ENCODE results near the gene ODF2. TPM values are rescaled to one million over a fixed set of nuclear protein-coding genes. Genes with fewer than 3 reads are reported as not detected.

ODF2 gene
- total and polyA plus RNA-seq, 5 donors from 2014 or later, result 12.9 to 31.9 (median 14.6) TPM

DNA sequence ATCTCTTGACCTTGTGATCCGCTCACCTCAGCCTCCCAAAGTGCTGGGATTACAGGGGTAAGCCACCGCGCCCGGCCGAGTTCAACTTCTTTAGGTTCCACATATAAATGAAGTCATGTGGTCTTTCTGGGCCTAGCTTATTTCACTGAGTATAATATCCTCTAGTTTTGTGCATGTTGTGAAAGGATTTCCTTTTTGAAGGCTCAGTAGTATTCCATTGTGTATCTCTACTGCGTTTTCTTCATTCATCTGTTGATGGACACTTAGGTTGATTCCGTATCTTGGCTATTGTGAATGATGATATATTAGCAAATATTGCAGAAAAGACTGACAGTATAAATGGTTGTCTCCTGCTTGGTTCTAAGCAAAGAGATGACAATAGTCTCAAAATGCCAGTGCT is 20.1 kb downstream of the ODF2 start:
- Histone ChIP-seq H3K27me3 (ENCODE audit: control insufficient read depth, insufficient read depth, low read length) (no peaks in the 10 kb centered on the region), H3K9me3 (ENCODE audit: control insufficient read depth in 2 of 2, low read length in 2 of 2) (no peaks in the 10 kb centered on the region), H3K4me1 (ENCODE audit: control insufficient read depth, insufficient read depth, low read length, poor library complexity, severe bottlenecking) (no peaks in the 10 kb centered on the region), H3K27ac (ENCODE audit: insufficient read depth, low read length, poor library complexity, severe bottlenecking) (no peak overlapping the region), H3K36me3 (ENCODE audit: control insufficient read depth, insufficient read depth, low read length) (peaks cover 30% of the 10 kb centered on the region), H3K4me3 (ENCODE audit: low read depth, low read length) (no peak overlapping the region)
- Mint-ChIP-seq H3K9me3 (no peaks in the 10 kb centered on the region), H3K27ac (no peak overlapping the region), H3K36me3 (peaks cover 38% of the 10 kb centered on the region), H3K27me3 (no peaks in the 10 kb centered on the region), H3K4me3 (no peak overlapping the region), H3K4me1 (no peaks in the 10 kb centered on the region)
- DNase-seq, result no peak
- ATAC-seq (ENCODE audit: low read depth in 2 of 2), result no peak

DNA sequence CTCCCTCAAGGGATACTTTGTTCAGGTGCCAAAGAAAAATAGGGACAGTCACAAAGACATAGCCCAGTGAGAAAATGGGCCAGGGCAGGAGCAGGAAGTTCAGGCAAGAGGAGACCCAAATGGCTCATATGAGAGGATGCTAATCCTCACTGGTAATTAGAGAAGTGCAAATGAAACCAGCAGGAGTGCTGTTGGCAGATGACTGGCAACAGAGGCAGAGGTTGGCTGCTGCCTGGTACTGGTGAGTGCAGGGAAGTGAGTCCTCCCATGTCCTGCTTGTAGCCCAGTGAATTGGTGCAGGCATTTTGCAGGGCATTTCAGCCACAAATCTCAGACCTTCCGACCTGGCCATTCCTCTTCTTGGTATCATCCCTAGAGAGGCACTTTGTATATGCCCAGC is 23.5 kb downstream of the ODF2 start:
- H3K9me3 ChIP-seq (ENCODE audit: control insufficient read depth in 2 of 2, low read length in 2 of 2), result no peaks in the 10 kb centered on the region
- no peaks in the 10 kb centered on the region for H3K27me3 Mint-ChIP-seq
- H3K36me3 Mint-ChIP-seq, result peaks cover 39% of the 10 kb centered on the region
- ATAC-seq (ENCODE audit: low read depth in 2 of 2) (no peak), DNase-seq (no peak)
- H3K27ac Mint-ChIP-seq, result peak overlapping the region in 1 of 3 donors; percentile 11
- no peak overlapping the region for H3K4me3 ChIP-seq (ENCODE audit: low read depth, low read length)
- peaks cover 50% of the 10 kb centered on the region for H3K36me3 ChIP-seq (ENCODE audit: control insufficient read depth, insufficient read depth, low read length)
- H3K27ac ChIP-seq (ENCODE audit: insufficient read depth, low read length, poor library complexity, severe bottlenecking), result no peak overlapping the region
- H3K9me3 Mint-ChIP-seq, result no peaks in the 10 kb centered on the region
- no peak overlapping the region for H3K4me3 Mint-ChIP-seq
- no peaks in the 10 kb centered on the region for H3K4me1 ChIP-seq (ENCODE audit: control insufficient read depth, insufficient read depth, low read length, poor library complexity, severe bottlenecking)
- H3K4me1 Mint-ChIP-seq, result no peaks in the 10 kb centered on the region
- H3K27me3 ChIP-seq (ENCODE audit: control insufficient read depth, insufficient read depth, low read length), result no peaks in the 10 kb centered on the region

GRCh38 chr9:128481561-128481960 is 25.8 kb downstream of the ODF2 start:
- H3K27ac ChIP-seq (ENCODE audit: insufficient read depth, low read length, poor library complexity, severe bottlenecking), result no peak overlapping the region
- no peaks in the 10 kb centered on the region for H3K9me3 ChIP-seq (ENCODE audit: control insufficient read depth in 2 of 2, low read length in 2 of 2)
- H3K4me3 ChIP-seq (ENCODE audit: low read depth, low read length), result no peak overlapping the region
- no peaks in the 10 kb centered on the region for H3K4me1 Mint-ChIP-seq
- H3K36me3 Mint-ChIP-seq, result peaks cover 45% of the 10 kb centered on the region
- H3K4me3 Mint-ChIP-seq, result no peak overlapping the region
- H3K27ac Mint-ChIP-seq, result peak overlapping the region in 1 of 3 donors; percentile 9
- DNase-seq (no peak), ATAC-seq (ENCODE audit: low read depth in 2 of 2) (no peak)
- H3K9me3 Mint-ChIP-seq, result no peaks in the 10 kb centered on the region
- no peaks in the 10 kb centered on the region for H3K27me3 ChIP-seq (ENCODE audit: control insufficient read depth, insufficient read depth, low read length)
- no peaks in the 10 kb centered on the region for H3K4me1 ChIP-seq (ENCODE audit: control insufficient read depth, insufficient read depth, low read length, poor library complexity, severe bottlenecking)
- H3K27me3 Mint-ChIP-seq, result no peaks in the 10 kb centered on the region
- H3K36me3 ChIP-seq (ENCODE audit: control insufficient read depth, insufficient read depth, low read length), result peaks cover 66% of the 10 kb centered on the region

- Histone ChIP-seq H3K27me3 (ENCODE audit: control insufficient read depth, insufficient read depth, low read length) (no peaks in the 10 kb centered on the region), H3K4me1 (ENCODE audit: control insufficient read depth, insufficient read depth, low read length, poor library complexity, severe bottlenecking) (no peaks in the 10 kb centered on the region), H3K9me3 (ENCODE audit: control insufficient read depth in 2 of 2, low read length in 2 of 2) (no peaks in the 10 kb centered on the region), H3K27ac (ENCODE audit: insufficient read depth, low read length, poor library complexity, severe bottlenecking) (no peak overlapping the region), H3K4me3 (ENCODE audit: low read depth, low read length) (no peak overlapping the region), H3K36me3 (ENCODE audit: control insufficient read depth, insufficient read depth, low read length) (peaks cover 68% of the 10 kb centered on the region)
- Mint-ChIP-seq H3K27ac (peak overlapping the region in 1 of 3 donors; percentile 28), H3K9me3 (no peaks in the 10 kb centered on the region), H3K27me3 (no peaks in the 10 kb centered on the region), H3K4me3 (no peak overlapping the region), H3K36me3 (peaks cover 48% of the 10 kb centered on the region), H3K4me1 (no peaks in the 10 kb centered on the region)
- ATAC-seq (ENCODE audit: low read depth in 2 of 2) (no peak), DNase-seq (no peak)
Measured at GRCh38 chr9:128482186-128482585, 26.4 kb downstream of the ODF2 start.

DNA sequence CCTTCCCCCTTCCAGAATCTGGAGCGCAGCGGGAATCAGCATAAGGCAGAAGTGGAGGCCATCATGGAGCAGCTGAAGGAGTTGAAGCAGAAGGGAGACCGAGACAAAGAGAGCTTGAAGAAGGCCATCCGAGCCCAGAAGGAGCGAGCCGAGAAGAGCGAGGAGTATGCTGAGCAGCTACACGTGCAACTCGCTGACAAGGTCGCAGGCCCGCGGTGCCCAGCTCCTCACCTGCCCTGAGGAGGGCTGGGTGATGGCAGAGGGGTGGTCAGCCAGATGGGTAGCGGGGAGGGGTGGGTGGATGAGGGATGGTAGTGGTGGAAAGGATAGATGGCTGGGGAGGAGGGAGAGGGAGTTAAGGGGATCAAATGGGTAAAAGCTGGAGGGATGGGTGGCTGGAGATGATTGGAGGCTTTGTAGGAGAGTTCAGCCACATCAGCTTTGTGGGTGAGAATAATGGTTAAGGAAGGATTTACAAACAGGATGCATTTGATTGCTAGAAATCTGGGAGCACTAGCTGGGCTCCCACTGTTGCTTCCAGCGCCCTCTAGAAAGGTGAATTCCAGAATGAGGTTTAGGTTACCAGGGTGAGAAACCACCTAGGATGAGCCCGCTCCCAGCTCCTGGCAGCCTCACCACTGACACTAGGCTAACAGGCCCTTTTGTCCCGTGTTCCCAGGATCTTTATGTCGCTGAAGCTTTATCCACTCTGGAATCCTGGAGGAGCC is 29.0 kb downstream of the ODF2 start:
- H3K27me3 ChIP-seq (ENCODE audit: control insufficient read depth, insufficient read depth, low read length), result no peaks in the 10 kb centered on the region
- H3K27ac ChIP-seq (ENCODE audit: insufficient read depth, low read length, poor library complexity, severe bottlenecking), result no peak overlapping the region
- no peak for ATAC-seq (ENCODE audit: low read depth in 2 of 2)
- Mint-ChIP-seq H3K27ac (no peak overlapping the region), H3K9me3 (no peaks in the 10 kb centered on the region), H3K4me3 (no peak overlapping the region), H3K4me1 (no peaks in the 10 kb centered on the region), H3K27me3 (no peaks in the 10 kb centered on the region), H3K36me3 (peaks cover 47% of the 10 kb centered on the region)
- no peaks in the 10 kb centered on the region for H3K9me3 ChIP-seq (ENCODE audit: control insufficient read depth in 2 of 2, low read length in 2 of 2)
- peaks cover 74% of the 10 kb centered on the region for H3K36me3 ChIP-seq (ENCODE audit: control insufficient read depth, insufficient read depth, low read length)
- no peak overlapping the region for H3K4me3 ChIP-seq (ENCODE audit: low read depth, low read length)
- DNase-seq, result no peak
- H3K4me1 ChIP-seq (ENCODE audit: control insufficient read depth, insufficient read depth, low read length, poor library complexity, severe bottlenecking), result no peaks in the 10 kb centered on the region

DNA sequence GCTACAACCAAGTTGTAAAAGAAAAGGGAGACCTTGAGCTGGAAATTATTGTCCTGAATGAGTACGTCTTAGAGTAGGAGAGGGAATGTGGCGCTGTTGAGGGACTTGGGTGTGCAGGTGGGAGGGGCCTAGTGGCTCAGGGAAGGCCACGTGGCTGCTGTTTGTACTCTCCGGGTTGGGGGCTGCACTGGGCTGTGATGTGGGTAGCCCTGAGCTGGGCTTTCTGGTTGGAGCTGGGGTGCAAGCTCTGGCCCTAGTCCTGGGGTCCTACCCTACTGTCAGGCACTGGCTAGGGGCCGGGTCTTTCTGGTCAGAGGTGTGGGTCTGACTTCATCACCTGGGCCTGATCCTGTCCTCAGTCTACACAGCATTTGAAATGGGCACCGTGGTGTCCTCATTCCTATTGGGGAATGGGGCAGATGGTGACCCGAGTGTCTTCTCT is 29.6 kb downstream of the ODF2 start:
- H3K36me3 ChIP-seq (ENCODE audit: control insufficient read depth, insufficient read depth, low read length), result peaks cover 75% of the 10 kb centered on the region
- no peak overlapping the region for H3K27ac Mint-ChIP-seq
- H3K4me1 ChIP-seq (ENCODE audit: control insufficient read depth, insufficient read depth, low read length, poor library complexity, severe bottlenecking), result no peaks in the 10 kb centered on the region
- H3K27ac ChIP-seq (ENCODE audit: insufficient read depth, low read length, poor library complexity, severe bottlenecking), result no peak overlapping the region
- DNase-seq, result no peak
- H3K36me3 Mint-ChIP-seq, result peaks cover 49% of the 10 kb centered on the region
- no peak overlapping the region for H3K4me3 Mint-ChIP-seq
- no peaks in the 10 kb centered on the region for H3K4me1 Mint-ChIP-seq
- ATAC-seq (ENCODE audit: low read depth in 2 of 2), result no peak
- H3K9me3 Mint-ChIP-seq, result no peaks in the 10 kb centered on the region
- no peak overlapping the region for H3K4me3 ChIP-seq (ENCODE audit: low read depth, low read length)
- no peaks in the 10 kb centered on the region for H3K27me3 ChIP-seq (ENCODE audit: control insufficient read depth, insufficient read depth, low read length)
- H3K9me3 ChIP-seq (ENCODE audit: control insufficient read depth in 2 of 2, low read length in 2 of 2), result no peaks in the 10 kb centered on the region
- H3K27me3 Mint-ChIP-seq, result no peaks in the 10 kb centered on the region

GRCh38 chr9:128486201-128486600 is 30.4 kb downstream of the ODF2 start:
- H3K4me1 Mint-ChIP-seq, result no peaks in the 10 kb centered on the region
- no peaks in the 10 kb centered on the region for H3K9me3 ChIP-seq (ENCODE audit: control insufficient read depth in 2 of 2, low read length in 2 of 2)
- ATAC-seq (ENCODE audit: low read depth in 2 of 2) (no peak), DNase-seq (no peak)
- no peak overlapping the region for H3K4me3 ChIP-seq (ENCODE audit: low read depth, low read length)
- H3K9me3 Mint-ChIP-seq, result no peaks in the 10 kb centered on the region
- no peaks in the 10 kb centered on the region for H3K27me3 Mint-ChIP-seq
- no peaks in the 10 kb centered on the region for H3K27me3 ChIP-seq (ENCODE audit: control insufficient read depth, insufficient read depth, low read length)
- H3K36me3 ChIP-seq (ENCODE audit: control insufficient read depth, insufficient read depth, low read length), result peaks cover 72% of the 10 kb centered on the region
- peaks cover 52% of the 10 kb centered on the region for H3K36me3 Mint-ChIP-seq
- no peak overlapping the region for H3K27ac Mint-ChIP-seq
- H3K27ac ChIP-seq (ENCODE audit: insufficient read depth, low read length, poor library complexity, severe bottlenecking), result no peak overlapping the region
- H3K4me1 ChIP-seq (ENCODE audit: control insufficient read depth, insufficient read depth, low read length, poor library complexity, severe bottlenecking), result no peaks in the 10 kb centered on the region
- H3K4me3 Mint-ChIP-seq, result no peak overlapping the region

DNA sequence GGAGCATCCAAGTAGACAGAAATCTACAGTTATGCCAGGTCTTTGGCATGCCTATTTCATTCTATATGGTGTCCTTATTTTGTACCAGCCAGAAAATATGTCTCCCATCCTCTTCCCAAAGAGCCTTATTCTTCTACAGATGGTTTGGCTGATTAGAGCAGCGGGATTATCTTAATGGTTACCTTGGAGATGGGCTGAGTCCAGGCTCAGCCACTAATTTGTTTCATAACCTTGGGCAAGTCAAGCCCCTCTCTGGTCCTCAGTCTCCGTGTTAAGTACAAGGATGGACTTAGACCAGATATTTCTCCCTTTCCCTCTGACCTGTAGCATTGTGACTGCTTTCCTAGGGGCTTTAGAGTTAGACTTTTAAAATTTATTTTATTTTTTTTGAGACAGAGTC is 37.6 kb downstream of the ODF2 start:
- no peaks in the 10 kb centered on the region for H3K9me3 ChIP-seq (ENCODE audit: control insufficient read depth in 2 of 2, low read length in 2 of 2)
- H3K9me3 Mint-ChIP-seq, result no peaks in the 10 kb centered on the region
- no peak overlapping the region for H3K4me3 ChIP-seq (ENCODE audit: low read depth, low read length)
- ATAC-seq (ENCODE audit: low read depth in 2 of 2), result no peak
- no peak overlapping the region for H3K4me3 Mint-ChIP-seq
- no peak overlapping the region for H3K27ac ChIP-seq (ENCODE audit: insufficient read depth, low read length, poor library complexity, severe bottlenecking)
- no peaks in the 10 kb centered on the region for H3K27me3 ChIP-seq (ENCODE audit: control insufficient read depth, insufficient read depth, low read length)
- no peak for DNase-seq
- H3K36me3 Mint-ChIP-seq, result peaks cover 26% of the 10 kb centered on the region
- H3K4me1 ChIP-seq (ENCODE audit: control insufficient read depth, insufficient read depth, low read length, poor library complexity, severe bottlenecking), result no peaks in the 10 kb centered on the region
- H3K36me3 ChIP-seq (ENCODE audit: control insufficient read depth, insufficient read depth, low read length), result peaks cover 63% of the 10 kb centered on the region
- H3K27ac Mint-ChIP-seq, result no peak overlapping the region
- H3K4me1 Mint-ChIP-seq, result no peaks in the 10 kb centered on the region
- no peaks in the 10 kb centered on the region for H3K27me3 Mint-ChIP-seq
